HG02623 (cell line): ENCODE data around the gene NEDD8.
A peak's percentile ranks its signal among the peaks of the same experiment; 100 is the strongest.
"Not testable (repeated sequence)": the region's sequence is repeated elsewhere in the genome, so short reads cannot be mapped to it uniquely, and the experiment has no call there.

Experiments
- ATAC-seq: cut with Tn5 transposase; IDR thresholded peaks from one replicate; pipeline ENCODE4 v1.9.1; 2021; ENCODE audit warnings: moderate library complexity; ENCODE audit not compliant: unreplicated experiment

NEDD8 gene

GRCh38 chr14:24228902-24229301 lies 3.3 kb downstream of the NEDD8 start:
- ATAC-seq, result no peak

DNA sequence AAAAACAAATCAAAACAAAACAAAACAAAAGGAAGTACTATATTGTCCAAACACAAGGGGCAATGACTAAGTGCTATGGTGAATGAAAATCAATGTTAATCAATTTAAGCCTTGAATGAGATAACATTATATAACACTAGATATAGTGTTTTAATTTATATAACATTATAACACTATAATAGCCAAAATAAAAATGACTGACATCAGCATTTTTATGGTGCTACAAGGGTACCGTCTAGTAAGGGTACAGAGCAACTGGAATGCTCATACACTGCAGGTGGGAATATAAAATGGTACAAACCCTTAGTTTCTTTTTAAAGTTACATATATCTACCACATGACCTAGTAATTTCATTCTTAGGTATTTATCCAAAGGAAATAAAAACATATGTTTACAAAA lies 5.7 kb downstream of the NEDD8 start:
- ATAC-seq, result no peak

DNA sequence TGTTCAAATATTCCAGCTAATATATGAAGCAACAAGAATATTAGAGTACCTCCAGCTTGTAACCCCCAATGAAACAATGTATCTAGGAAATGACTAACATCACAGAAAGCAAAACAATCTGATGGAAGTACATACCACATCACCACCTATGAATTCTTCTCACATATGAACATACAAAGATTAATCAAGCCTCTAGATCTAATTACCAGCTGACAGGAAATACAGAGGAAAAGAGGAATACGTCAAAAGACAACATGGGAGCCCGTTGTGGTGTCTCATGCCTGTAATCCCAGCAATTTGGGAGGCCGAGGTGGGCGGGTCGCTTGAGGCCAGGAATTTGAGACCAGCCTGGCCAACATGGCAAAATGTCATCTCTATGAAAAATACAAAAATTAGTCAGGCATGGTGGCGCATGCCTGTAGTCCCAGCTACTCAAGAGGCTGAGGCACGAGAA lies 7.5 kb downstream of the NEDD8 start:
- no peak for ATAC-seq

DNA sequence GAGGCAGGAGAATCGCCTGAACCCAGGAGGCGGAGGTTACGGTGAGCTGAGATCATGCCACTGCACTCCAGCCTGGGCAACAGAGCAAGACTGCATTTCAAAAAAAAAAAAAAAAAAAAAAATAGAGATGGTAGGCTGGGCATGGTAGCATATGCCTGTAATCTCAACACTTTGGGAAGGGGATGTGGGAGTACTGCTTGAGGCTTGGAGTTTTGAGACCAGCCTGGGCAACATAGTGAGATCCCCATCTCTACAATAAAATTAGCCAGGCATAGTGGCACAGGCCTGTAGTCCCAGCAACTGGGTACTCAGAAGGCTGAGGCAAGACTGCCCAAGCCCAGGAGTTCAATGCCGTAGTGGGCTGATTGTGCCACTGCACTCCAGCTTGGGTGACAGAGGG lies 9.2 kb downstream of the NEDD8 start:
- not testable (repeated sequence) for ATAC-seq

DNA sequence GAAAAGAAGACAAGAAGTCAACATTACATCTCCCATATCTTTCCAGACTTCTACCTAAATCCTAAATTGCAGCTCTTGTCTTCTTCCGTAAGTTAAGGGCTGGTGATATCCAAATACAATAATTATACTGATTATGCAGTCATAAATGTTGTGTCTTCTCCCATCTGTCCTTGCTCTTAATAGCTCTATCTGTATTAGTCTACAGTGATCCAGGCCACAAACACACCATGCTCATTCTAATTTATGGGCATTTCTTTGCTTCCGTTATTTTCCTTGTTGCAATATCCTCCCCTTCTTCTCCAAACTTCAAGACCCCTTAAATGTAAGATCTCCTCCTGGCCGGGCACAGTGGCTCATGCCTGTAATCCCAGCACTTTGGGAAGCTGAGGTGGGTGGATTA lies 12.6 kb downstream of the NEDD8 start:
- no peak for ATAC-seq

DNA sequence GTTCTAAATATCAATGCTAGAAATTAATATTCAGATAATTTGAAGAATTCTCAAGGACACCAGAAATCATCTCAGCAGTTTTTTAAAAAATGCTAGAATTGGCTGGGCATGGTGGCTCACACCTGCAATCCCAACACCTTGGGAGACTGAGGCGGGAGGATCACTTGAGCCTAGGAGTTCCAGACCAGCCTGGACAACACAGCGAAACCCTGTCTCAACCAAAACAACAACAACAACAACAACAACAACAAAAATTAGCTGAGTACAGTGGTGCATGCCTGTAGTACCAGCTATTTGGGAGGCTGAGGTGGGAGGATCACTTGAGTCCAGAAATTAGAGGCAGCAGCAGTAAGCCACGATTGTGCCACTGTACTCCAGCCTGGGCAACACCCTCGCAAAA lies 13.1 kb downstream of the NEDD8 start:
- ATAC-seq, result no peak

- not testable (repeated sequence) for ATAC-seq
These were observed 15.3 kb downstream of the NEDD8 start for GRCh38 chr14:24216876-24217275.

DNA sequence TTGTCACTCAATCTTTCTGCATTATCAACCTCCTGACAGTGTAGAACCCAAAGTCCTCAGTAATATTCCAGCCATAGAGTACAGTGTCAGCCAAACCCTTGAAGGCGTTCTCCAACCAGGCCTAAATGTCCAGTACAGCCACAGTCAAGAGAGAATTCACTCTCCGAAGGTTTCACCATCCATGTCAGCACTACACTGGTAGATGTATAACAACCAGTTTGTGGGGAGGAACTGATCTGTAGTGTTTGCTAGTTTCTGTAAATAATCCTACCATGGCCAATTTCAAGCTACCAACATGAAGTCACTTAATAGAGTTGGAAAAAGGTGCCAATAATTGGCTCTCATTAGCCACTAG lies 15.8 kb downstream of the NEDD8 start:
- no peak for ATAC-seq

GRCh38 chr14:24215495-24216344 lies 16.4 kb downstream of the NEDD8 start, which contains the start of gene MDP1:
Gene MDP1 (minus strand): TSS chr14:24216066. CDS start chr14:24215955, 111 bp downstream.
- peak; percentile 65 for ATAC-seq

DNA sequence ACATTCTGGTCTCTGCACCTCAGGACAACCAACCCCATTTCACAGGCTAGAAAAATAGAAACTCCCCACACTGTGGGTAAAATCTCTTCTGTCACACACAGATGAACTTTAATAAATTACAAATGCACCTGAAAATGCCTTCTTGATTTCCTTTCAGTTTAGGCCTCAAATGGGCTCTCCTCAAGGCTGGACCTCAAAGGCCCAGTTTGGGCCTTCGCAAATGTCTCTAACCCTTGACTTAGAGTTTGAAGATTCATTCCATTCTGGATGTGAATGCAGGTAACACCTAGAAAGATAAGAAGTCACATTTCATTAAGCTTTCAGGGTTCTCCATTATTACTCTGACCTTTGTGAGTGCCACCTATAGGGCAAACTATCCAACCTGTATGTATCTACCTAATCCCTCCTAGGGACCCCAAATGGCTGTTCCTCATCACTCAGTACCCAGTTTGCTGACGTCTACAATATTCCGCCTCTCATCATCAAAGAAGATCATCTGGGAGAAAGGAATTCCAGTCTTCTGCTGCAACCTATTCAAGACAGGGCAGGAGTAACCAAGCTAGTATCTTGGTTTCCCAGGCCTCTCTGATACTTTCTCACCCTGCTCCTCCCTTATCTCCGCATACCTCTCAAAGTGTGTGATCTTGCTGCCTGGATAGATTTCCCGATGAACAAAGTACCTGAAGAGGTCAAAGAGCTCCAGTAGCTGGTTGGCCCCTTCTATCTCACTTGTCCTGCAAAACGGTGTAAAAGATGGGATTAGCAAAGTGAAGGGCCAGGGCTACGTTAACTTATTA lies 18.1 kb downstream of the NEDD8 start:
- ATAC-seq, result no peak

GRCh38 chr14:24212924-24213865 lies 19.0 kb downstream of the NEDD8 start, which contains the start of gene CHMP4A:
Gene CHMP4A (minus strand): TSS chr14:24213488. CDS start chr14:24213439, 49 bp downstream.
- peak; percentile 68 for ATAC-seq

GRCh38 chr14:24211311-24211710 lies 20.9 kb downstream of the NEDD8 start:
- no peak for ATAC-seq

- no peak for ATAC-seq
These were observed 24.5 kb downstream of the NEDD8 start for GRCh38 chr14:24207625-24208024.

GRCh38 chr14:24207104-24207551 lies 25.0 kb downstream of the NEDD8 start:
- no peak for ATAC-seq

- no peak for ATAC-seq
These were observed 25.7 kb downstream of the NEDD8 start for GRCh38 chr14:24206260-24207103.

DNA sequence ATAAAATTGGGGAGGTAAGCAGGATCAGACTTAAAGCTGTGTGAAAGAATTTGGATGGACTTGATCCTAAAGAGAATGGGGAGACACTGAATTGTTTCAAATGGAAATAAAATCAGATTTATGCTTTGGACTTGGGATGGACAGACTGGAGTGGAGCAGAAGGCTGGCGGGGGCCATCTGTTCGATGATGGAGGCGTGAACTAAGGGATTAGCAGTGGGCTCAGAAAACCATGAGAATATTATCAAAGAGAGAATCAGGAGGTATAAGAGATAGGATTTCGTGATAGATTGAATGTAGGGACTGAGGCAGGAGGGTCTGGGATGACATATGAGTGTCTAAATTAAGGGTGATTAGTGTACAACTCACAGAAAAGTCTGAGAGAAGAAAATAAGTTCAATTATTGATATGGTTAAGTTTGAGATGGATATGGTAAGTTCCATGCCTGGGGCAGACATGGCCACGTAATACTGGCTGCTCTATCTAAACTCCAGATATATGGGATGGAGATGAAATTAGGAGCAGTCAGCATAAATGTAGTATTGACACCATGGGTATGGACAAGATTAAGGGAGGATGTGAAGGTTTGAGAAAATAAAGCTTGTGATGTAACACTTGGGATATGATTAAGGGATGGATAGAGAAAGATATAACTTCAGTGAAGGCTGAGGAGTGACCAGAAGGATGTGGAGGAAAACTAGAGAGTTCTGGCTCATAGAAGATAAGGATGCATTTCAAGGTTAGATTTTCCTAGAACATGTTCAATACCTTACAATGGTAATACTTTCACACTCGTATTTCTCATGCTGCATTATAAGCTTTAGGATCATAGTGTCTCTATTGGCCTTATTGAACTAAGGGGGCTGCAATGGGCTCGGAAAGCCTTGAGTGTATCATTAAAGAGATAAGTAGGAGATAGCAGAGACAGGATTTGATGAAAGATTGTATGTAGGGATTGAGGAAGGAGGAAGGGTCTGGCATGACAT lies 27.7 kb downstream of the NEDD8 start:
- ATAC-seq, result no peak

GRCh38 chr14:24203249-24203886 lies 28.8 kb downstream of the NEDD8 start:
- ATAC-seq, result not testable (repeated sequence)

- not testable (repeated sequence) for ATAC-seq
These were observed 29.6 kb downstream of the NEDD8 start for GRCh38 chr14:24202538-24202937.
